HG02943 (cell line): ENCODE data around the gene DEFB124.
"Not testable (repeated sequence)": the region's sequence is repeated elsewhere in the genome, so short reads cannot be mapped to it uniquely, and the experiment has no call there.

Source experiments
- ATAC-seq: cut with Tn5 transposase; IDR thresholded peaks from one replicate; pipeline ENCODE4 v1.9.1; 2021; ENCODE audit warnings: mild to moderate bottlenecking, low read depth, moderate library complexity; ENCODE audit not compliant: unreplicated experiment

DEFB124 gene, protein sequence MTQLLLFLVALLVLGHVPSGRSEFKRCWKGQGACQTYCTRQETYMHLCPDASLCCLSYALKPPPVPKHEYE

DNA sequence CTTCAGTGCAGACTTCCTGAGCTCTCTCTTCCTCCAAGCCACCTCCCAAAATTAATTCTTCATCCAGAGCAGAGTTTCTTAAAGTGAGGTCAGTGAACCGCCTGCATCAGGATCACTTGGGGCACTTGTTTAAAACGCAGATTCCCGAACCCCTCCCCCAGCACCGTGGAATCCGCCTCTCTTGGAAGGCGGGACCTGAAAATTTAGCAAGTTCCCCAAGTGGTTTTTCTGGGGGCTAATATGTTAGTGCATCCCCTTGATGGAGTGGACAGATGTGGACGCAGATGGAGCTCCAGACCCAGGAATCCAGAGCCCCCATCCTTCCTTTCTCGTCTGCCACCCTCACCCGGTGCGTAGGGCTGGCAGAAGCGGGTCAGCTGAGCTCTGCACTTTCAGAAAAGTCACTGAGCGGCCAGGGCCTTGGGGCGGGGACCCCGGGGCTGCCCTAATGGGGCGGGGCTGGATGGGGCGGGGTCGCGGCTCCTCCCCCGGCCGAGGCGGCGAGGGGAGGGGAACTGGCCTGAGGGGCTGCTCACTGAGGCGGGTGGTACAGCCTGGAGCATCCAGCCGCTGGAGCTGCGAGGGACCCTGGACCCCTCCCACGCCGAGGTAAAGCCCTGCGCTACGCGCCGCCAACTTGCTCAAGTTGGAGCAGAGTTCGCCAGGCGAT, at the start of gene DEFB124, which contains the start of gene REM1:
TSS of gene DEFB124 (minus strand) at position 370 of the 670 bp plus-strand sequence. CDS start 2,114 bp downstream, outside the sequence.
TSS of gene REM1 (plus strand) at position 531 of the 670 bp plus-strand sequence. CDS start 1,158 bp downstream, outside the sequence.
- ATAC-seq = no peak

DNA sequence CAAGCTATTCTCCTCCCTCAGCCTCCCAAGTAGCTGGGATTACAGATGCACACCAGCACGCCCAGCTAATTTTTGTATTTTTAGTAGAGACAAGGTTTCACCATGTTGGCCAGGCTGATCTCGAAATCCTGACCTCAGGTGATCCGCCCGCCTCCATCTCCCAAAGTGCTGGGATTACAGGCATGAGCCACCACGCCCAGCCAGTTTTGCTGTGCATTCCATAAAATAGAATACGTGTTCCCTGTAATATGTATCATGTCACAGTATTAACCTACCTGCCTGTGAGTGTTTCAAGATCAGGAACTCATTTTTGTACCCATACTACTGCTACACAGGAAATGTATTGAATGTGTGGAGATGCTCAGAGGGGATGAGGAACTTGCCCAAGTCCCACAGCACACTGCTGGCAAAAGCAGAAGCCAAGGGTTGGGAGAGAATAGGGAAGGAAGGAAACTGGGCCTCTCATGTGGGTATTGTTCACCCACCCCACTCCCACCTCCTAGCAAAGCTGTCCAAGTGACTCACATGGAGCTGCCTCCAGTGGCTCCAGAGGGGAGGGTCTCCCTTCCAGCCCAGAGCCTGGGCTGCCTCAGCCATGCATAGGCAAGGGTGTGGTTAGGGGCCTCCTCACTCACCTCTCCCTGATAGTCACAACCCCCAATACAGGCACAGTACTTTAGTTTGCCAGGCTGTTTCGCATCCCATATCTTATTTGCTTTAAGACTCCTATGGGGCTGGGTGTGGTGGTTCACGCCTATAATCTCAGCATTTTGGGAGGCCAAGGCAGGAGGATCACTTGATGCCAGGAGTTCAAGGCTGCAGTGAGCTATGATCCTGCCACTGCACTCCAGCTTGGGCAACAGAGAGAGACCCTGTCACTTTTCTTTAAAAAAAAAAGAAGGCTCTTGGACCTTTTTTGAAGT, 48.7 kb upstream of the DEFB124 start:
- ATAC-seq = no peak

DNA sequence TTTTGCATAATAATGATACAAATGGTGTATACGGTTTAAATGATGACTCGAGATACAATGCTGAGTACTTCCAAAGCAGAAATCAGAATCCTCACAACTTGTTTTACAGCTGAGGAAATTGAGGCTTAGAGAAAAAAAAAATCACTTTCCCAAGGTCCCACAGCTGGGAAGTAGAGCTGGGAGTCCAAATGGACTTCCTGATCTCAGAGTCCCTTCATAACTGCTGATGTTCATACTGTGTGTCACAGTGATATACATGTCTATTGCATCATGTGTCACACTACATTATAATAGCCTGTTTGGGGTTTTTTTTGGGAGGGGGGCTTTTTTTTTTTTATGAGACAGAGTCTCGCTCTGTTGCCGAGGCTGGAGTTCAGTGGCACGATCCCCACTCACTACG, 47.8 kb upstream of the DEFB124 start:
- ATAC-seq = no peak

DNA sequence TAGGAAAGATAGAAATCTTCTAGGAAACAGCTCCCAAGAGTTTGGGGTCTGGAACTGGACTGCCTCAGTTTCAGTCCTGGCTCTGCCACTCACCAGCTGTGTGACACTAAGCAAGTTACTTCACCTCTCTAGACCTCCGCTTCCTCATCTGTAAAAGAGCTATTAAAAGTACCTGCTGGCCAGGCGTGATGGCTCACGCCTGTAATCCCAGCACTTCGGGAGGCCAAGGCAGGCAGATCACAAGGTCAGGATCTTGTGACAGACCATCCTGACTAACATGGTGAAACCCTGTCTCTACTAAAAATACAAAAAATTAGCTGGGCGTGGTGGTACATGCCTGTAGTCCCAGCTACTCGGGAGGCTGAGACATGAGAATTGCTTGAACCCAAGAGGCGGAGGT, 46.3 kb upstream of the DEFB124 start:
- ATAC-seq = not testable (repeated sequence)

DNA sequence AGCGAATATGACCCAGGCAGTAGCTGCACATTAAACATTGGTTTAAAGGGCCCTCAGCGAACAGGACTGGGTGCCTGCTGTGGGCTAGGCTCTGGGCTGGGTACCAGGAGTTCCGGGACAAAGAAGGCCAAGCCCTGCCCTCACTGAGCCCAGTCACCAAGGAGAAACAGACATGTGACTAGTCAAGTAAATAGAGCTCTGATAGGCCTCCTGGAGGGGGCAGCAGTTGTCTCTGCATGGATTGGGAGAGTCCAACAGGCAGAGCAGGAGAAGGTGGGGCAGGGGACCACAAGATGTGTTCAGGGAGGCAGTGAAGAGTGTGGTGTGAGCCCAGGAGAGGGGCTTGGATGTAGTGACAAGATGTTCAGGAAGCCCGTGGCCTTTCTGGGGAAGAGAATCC, 42.4 kb upstream of the DEFB124 start:
- ATAC-seq = no peak

DNA sequence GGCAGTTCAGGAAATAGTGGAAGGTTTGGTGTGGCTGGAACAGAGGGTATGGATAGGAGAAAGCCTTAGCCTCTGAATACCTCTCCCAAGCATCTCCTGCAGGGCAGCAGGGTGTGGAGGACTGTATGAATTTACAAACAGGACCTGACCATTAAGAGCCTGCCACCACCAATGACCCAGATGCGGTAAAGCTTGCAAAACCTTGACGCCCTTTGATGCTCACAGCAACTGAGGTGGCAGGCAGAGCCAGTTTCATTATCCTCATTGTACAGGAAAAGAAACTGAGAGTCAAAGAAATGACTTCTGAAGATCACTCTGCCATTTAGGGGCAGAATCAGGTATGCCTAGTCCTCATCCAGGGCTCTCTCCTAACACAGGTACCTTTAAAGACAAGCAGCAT, 41.7 kb upstream of the DEFB124 start:
- ATAC-seq = no peak

DNA sequence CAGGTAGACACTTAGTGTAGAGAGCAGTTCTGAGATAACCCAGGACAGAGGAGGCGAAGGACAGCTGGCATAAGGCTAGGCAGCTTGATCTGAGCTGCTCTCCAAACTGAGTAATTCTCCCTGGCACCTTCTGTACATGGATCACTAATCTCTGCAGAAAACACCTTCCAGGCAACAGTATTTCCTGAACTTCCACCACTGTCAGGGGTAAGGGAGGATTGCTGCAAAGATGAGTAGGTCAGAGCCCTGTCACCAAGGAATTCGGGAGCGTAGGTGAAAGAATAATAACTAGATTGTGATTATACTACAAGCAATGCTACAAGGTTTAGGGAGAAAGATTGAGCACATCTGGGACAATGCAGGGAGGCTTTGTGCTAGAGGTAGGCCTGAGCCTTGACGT, 41.2 kb upstream of the DEFB124 start:
- ATAC-seq = no peak

DNA sequence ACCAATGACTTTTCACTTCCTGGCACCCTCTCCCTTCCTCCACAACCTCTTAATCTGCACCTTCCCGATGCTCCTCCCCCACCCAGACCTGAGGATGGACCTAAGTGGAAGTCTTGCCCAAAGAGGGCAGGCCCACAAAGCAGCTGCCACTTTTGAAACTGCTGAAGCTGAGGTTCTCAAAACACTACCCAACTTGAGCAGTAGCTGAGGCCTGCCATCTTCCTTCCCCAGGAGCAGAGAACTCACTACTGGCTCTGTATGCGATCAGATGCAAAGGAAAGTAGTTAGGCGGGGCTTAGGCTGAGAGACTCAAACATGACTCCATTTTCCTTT, 40.8 kb upstream of the DEFB124 start:
- ATAC-seq = no peak

DNA sequence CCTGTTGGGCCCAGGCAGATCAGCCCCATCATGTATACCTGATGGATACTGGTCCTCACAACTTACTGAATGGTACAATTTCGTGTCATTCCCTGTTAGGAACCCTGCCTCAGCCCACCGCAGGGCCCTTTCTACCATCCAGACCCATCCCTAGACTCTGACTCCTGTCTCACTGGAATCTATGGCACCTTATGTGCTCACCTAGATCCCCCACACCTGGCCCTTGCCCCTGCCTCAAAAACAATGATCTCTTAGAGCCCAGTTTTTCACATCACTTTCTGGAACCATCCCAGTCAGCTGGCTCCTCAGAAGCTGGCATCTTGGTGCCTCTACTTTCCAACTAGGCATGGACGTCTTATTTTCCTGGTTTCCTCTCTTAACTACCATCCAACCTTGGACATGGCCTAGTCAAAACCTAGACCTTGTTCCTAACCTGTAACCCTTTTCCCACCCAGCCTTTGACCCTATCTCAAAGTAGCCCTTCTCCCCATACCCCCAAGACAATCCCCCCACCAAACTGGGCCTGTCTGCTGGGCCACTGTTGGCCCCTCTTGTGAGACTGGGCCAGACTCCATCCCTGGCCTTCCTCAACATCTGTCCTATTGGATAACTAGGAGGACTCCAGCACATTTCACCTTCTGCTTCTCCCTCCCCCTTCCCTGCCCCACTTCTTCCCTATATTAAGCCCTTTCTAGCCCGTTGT, 40.3 kb upstream of the DEFB124 start:
- ATAC-seq = peak; percentile 2

DNA sequence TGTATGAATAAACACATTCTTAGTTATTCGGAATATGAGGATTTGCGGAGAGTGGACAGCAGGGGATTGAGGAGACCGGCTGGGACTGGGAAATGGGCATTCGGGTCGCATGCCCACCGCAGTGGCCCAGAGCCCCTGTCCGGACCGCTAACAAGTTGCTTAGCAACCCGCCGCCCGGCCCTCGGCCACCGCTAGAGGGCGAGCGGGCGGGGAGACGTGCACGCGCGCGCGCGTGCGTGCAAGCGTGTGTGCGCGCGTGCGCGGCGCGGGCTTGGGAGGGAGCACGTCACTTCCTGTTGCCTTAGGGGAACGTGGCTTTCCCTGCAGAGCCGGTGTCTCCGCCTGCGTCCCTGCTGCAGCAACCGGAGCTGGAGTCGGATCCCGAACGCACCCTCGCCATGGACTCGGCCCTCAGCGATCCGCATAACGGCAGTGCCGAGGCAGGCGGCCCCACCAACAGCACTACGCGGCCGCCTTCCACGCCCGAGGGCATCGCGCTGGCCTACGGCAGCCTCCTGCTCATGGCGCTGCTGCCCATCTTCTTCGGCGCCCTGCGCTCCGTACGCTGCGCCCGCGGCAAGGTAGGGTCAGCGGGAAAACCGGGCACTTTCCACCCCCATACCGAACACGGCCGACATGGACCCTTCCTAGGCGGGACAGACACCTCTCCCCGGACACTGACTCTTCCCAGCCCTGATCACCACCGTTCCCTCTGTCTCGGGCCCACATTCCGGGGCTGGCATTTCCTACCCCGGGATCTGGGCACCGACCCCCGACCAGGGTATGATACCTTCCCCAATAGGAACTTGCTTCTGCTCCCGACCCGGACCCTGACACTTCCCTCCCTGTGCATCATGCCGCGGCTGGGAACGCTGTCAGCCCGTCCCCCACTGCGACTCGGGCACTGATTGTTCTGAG, 39.5 kb upstream of the DEFB124 start, which contains the start of gene HM13:
TSS of gene HM13 (plus strand) at position 289 of the 918 bp plus-strand sequence. CDS start at position 399, 110 bp downstream.
- peak; percentile 75 for ATAC-seq

DNA sequence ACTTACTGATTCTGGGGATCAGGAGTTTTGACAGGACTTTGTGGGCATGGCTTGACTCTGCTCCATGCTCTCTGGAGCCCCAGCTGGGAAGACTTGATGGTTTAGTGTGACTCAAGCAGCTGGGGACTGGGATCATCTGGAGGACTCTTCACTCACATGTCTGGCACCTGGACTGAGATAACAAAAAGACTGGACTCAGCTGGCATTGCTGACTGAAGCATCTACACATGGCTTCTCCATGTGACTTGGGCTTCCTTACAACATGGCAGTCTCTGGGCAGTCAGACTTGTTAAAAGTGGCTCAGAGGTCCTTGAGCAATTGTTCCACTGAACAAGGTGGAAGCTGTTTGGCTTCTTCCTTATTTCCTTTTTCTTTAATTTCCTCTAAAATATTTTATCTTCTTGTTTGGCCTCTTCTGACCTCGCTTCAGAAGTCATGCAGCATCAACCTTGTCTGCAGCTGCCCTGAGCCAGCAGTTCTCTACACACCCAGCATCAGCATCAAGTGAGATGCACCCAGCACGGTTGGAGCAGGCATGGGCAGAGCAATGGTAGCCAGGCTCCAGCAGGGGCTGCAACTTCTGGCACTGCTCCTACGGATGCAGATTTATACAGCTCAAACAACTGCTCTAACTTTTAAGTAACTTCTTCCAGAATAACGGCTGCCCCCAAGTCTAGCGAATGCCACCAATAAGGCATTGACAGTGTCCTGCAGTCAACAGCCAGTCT, 33.8 kb upstream of the DEFB124 start:
- ATAC-seq = no peak

DNA sequence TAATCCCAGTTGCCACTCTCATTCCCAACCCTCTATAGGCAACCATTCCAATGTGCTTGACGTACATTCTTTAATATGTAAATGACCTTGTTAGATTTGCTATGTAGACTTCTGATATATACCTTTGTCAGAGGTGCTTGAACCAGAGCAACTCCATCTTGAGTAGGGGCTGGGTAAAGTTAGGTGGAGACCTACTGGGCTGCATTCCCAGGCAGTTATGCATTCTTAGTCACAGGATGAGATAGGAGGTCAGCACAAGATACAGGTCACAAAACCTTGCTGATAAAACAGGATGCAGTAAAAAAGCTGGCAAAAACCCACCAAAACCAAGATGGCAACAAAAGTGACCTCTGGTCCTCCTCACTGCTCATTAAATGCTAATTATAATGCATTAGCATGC, 31.0 kb upstream of the DEFB124 start:
- no peak for ATAC-seq

DNA sequence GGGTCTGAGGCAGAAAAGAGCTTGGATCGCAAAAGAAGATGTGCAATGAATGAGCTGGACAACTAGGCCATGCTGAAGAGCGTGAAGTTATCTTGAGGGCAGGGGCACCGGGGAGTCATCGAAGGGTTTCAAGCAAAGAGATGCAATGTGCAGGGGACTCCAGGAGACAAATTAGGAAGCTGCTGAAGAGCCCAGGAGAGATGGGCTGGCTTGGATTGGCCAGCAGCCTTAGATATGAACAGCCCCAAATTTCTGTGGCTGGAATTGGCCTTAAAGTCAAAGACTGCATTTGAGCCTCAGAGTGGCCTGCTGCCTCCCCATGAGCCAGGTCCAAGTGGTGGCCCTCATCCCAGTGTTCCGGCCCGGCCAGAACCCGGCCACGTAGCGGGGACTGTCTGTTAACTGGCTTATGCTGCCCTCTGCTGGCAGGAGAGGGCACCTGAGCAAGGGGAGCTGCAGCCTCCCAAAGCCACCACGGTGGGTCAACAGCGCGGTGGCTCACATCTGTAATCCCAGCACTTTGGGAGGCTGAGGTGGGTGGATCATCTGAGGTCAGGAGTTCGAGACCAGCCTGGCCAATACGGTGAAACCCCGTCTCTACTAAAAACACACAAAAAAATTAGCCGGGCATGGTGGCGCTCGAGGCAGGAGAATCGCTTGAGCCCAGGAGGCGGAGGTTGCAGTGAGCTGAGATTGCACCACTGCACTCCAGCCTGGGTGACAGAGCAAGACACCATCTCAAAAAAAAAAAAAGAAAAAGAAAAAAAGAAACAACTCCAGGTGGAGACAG, 28.2 kb upstream of the DEFB124 start:
- peak; percentile 95 for ATAC-seq

DNA sequence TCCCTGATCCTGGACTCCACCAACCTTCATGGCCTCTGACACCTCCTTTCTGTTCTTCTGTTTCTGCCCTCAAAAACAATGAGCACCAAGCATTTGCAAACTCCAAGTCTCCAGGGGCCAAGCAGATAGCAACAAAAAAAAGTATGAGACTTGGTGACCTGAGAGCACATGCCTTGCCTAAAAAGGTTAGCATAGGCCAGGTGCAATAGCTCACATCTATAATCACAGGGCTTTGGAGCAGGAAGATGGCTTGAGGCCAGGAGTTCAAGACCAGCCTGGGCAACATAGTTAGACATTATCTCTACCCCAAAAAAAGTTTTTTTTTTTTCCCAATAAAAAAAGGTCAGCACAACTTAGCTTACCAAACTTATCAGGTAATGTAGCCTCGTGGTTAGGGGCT, 25.6 kb upstream of the DEFB124 start:
- no peak for ATAC-seq

DNA sequence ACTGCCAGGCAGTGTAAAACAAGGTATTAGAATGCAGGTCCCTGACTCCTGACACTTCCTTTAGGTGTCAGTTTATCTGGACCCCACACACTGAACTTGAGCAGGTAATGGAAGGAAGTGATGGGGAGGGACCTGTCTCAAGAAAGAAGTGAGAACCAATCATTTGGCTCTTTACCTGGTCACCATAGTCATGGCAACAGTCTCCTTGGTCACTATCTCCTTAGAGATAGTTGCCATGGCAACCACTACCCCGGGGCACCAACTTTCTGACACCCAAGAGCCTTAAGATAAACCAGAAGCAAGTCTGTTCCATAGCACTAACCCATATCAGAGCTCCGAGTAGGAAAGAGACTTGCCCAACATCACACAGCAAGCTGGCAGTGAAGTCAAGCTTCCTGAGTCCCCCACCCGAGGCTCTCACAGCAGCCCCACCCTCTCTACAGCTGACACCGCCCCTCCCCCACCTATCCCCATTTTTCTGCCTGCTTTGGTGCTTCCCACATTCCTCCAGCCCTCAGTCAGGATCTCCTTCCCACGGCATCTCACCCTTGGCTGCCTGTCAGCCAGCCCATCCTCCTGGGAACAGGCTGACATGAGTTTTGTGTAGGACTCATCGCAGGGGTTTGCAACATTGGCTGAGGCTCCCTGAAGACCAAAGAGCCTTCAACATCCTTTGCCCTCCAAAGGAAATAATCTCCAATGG, 23.1 kb upstream of the DEFB124 start:
- ATAC-seq = no peak

DNA sequence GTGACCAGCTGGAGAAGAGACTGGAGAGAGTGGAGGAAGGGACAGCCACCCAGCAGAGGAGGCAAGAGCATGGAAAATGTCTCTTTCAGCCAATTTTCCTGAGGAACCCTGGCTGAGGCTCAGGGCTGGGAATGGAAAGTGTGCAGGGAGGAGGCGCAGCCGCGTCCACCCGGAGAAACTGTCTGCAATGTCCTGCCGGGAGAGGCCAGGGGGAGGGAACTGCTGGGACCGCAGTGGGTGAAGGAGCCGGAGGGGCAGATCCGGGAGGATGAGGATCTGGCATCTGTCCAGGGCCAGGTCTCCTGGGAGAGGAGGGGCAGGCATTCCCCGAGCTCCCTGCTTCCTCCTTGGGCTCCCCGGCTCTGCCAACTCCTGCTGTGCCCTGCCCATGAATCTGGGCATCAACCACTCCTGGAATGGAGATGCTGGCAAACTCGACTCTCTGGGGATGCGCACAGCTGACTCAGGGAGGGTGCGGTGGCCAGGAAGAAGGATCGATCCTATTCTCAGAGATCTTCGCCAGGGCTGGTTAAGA, 21.9 kb upstream of the DEFB124 start:
- ATAC-seq = no peak

DNA sequence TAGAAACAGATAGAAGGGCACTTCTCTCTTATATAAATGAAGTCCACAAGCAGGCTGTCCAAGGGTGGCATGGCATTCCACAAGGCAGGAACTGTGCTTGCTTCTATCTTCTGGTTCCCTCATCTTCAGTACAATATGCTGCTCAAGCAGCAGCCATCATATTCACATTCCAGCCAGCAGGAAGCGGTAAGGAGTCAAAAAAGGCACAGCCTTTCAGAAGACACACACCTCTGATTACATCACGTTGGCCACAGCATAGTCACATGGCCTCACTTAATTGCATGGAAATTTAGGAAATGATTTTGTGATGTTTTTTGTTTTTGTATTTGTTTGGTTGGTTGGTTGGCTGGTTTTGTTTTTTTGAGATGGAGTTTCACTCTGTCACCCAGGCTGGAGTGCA, 19.2 kb upstream of the DEFB124 start:
- ATAC-seq = no peak

DNA sequence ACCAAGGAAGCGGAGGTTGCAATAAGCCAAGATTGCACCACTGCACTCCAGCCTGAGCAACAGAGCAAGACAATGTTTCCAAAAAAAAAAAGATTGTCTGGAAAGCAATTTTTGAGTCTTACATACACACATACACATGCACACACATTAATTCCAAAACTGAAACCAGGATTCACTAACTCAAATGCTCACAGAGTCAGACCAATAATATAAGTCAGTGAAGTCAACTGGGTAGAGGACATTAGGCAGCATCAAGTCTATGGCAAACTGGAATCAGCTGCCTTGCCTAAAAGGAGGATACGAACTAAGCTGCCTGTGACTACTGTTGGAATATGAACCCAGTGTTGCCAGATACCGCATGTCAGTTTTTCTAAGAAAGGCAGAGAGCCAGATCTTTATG, 15.8 kb upstream of the DEFB124 start:
- no peak for ATAC-seq
